Measurements from ENCODE around the gene BACE1-AS.
"Not testable (repeated sequence)": the region's sequence is repeated elsewhere in the genome, so short reads cannot be mapped to it uniquely, and the experiment has no call there.

The BACE1-AS gene

DNA sequence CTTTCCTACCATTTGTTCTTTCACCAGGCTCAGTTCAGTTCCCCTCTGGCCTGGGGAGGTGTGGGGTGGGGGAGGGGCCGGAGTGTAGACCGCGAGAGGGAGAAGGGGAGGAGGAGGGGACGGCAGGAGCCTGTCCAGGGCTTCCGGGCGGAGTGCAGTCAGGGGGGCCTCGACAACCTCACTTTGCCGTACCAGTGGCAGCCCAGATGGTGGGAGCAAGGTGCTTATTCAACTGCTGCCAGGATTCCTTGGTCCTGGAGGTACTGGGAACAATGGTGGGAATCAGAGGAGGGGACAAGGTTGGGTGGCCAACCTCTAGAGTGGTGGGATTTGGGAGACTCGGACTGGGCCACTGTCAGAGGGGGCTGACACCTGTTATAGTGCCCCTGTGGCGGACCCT lies 23.7 kb downstream of the BACE1-AS start:
- in situ Hi-C loops (cut with MboI; ENCODE audit: low sequenced_read_pairs, unreplicated experiment) = no loop called here
- TF ChIP-seq, protein P1, sequence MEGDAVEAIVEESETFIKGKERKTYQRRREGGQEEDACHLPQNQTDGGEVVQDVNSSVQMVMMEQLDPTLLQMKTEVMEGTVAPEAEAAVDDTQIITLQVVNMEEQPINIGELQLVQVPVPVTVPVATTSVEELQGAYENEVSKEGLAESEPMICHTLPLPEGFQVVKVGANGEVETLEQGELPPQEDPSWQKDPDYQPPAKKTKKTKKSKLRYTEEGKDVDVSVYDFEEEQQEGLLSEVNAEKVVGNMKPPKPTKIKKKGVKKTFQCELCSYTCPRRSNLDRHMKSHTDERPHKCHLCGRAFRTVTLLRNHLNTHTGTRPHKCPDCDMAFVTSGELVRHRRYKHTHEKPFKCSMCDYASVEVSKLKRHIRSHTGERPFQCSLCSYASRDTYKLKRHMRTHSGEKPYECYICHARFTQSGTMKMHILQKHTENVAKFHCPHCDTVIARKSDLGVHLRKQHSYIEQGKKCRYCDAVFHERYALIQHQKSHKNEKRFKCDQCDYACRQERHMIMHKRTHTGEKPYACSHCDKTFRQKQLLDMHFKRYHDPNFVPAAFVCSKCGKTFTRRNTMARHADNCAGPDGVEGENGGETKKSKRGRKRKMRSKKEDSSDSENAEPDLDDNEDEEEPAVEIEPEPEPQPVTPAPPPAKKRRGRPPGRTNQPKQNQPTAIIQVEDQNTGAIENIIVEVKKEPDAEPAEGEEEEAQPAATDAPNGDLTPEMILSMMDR (IDR thresholded peaks at IDR 0.05; ENCODE audit: borderline replicate concordance, control extremely low read depth, extremely low read depth, insufficient read depth, missing control alignments) = no peak
- no peak for DNase-seq (ENCODE audit: low spot score)

DNA sequence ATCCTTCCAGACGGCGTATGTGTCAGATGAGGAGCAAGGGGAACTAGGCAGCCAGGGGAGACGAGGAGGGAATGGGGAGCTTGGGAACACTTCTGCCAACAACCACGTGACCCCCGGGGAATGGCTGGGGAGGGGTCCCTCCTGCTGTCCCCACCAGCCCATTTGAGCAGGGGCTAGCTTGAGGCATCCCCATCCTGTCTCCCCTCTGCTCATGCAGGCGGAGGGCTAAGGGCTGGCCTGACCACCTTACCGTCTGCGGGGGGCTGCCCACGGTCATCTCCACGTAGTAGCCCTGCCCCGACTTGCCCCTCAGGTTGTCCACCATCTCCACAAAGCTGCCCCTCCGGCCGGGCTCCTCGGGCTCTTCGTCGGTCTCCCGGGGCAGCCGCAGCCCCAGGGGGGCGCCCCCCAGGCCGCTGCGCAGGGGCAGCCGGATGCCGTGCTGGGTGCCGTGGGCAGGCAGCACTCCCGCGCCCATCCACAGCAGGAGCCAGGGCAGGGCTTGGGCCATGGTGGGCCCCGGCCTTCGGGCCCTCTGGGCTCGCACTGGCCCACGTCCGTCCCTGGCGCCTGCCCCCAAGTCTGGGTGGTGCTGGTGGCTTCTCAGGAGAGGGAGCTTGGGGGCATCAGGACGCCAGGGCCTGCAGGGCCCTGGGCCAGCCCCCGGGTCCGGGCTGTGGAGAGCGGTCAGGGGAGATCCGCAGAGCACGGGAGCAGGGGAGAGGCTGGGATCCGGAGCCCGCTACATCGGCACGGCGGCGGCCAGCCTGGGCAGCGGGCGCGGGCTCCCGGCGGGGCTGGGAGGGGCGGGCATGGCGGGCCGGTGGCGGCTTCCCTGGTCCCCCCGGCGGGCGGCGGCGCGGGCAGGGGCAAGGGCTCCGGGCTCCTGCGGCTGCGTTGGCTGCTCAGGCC lies 24.4 kb downstream of the BACE1-AS start:
- DNase-seq (ENCODE audit: low spot score) = peak; percentile 65
- TF ChIP-seq, protein P1 (IDR thresholded peaks at IDR 0.05; ENCODE audit: borderline replicate concordance, control extremely low read depth, extremely low read depth, insufficient read depth, missing control alignments) = no peak
- in situ Hi-C loops (cut with MboI; ENCODE audit: low sequenced_read_pairs, unreplicated experiment) = no loop called here

DNA sequence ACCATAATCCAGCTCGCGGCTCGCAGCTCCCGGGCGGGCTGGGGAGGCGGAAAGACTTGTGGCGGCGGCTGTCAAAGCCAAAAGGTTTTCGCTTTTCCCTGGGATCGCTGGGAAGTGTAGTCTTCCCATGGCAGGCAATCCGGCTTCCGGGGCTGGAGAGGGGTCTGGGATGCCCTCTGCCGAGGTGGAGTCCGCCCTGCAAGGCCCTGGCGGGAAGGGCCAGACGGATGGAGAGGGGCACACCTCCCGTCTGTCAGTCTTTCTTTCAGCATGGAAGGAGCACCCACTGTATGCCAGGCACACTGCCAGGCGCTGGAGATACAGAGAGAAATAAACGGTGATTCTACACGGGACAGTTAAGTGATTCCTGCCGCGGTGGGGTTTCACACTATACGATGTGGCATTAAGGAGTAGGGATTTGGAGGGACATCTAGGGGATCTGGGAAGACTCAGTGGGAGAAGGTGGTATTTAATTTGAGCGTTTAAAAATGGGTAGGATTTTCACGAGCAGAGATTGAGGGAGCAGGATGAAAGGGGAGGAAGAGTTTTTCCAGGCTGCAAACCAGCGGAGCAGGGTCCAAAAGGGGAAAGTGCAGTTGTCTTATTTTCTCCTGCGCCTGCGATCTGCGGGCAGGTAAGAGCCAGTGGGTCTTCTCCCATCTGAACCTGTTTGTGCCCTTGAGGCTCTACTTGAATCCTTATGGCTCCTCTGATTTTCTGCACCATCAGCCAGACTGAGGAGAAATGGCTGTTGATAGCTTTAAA lies 25.2 kb downstream of the BACE1-AS start, which contains the start of gene BACE1:
TSS of gene BACE1 (minus strand) at position 60 of the 765 bp plus-strand sequence. CDS start 461 bp downstream, outside the sequence.
- TF ChIP-seq, protein P1 (IDR thresholded peaks at IDR 0.05; ENCODE audit: borderline replicate concordance, control extremely low read depth, extremely low read depth, insufficient read depth, missing control alignments) = no peak
- in situ Hi-C loops (cut with MboI; ENCODE audit: low sequenced_read_pairs, unreplicated experiment) = no loop called here
- DNase-seq (ENCODE audit: low spot score) = peak; percentile 65

DNA sequence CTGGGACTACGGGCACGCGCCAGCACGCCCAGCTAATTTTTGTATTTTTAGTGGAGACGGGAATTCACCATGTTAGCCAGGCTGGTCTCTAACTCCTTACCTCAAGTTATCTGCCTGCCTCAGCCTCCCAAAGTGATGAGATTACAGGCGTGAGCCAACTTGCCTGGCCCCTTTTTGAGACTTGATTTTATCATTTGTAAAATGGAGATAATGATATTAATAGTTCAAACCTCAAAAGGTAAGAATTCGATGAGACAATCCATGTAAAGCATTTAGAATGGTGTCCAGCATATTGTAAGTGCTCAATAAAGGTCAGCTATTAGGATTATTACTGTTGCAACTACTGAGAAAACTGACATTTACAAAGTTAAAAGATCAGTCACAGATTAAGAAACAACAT lies 27.6 kb downstream of the BACE1-AS start:
- TF ChIP-seq, protein P1 (IDR thresholded peaks at IDR 0.05; ENCODE audit: borderline replicate concordance, control extremely low read depth, extremely low read depth, insufficient read depth, missing control alignments) = no peak
- no peak for DNase-seq (ENCODE audit: low spot score)
- in situ Hi-C loops (cut with MboI; ENCODE audit: low sequenced_read_pairs, unreplicated experiment) = no loop called here

DNA sequence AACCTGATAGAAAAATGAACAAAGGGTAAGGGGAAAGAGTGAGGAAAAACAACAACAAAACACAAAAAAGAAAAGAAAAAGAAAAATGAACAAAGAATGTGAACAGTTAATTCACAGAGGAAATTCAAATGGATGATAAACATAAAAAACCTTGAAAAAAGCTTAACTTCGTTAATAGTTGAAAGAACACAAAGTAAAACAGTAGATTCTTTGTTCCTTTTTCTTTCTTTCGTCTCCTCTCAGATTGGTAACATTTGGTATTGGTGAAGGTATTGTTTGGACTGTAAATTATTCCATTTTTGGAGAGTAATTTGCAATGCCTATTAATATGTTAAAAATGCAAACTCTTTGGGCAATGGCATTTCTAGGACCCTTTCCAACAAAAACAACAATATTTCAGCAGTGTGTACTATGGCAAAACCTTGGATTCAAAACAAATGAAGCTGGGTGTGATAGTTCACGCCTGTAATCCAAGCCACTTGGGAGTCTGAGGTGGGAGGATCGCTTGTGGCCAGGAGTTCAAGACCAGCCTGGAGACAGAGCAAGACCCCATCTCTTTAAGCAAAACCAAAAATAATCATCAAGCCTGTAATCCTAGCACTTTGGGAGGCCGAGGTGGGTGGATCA lies 28.2 kb downstream of the BACE1-AS start:
- in situ Hi-C loops (cut with MboI; ENCODE audit: low sequenced_read_pairs, unreplicated experiment) = no loop called here
- DNase-seq (ENCODE audit: low spot score) = no peak
- TF ChIP-seq, protein P1 (IDR thresholded peaks at IDR 0.05; ENCODE audit: borderline replicate concordance, control extremely low read depth, extremely low read depth, insufficient read depth, missing control alignments) = no peak

DNA sequence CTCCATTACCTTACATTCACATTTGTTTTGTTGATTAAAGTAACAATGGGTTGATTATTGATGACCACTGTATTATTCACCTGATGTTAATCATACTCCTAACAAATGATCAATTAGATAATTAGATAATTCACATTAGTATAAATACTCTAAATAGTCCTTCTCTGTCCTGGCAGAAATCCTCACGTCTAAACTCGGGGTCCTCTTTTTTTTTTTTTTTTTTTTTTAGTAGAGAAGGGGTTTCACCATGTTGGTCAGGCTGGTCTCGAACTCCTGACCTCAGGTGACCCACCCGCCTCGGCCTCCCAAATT lies 36.1 kb downstream of the BACE1-AS start:
- in situ Hi-C loops (cut with MboI; ENCODE audit: low sequenced_read_pairs, unreplicated experiment); DNase-seq (ENCODE audit: low spot score): not testable (repeated sequence)
